ENCODE measurements around the gene LIPT1. TPM values are rescaled to one million over a fixed set of nuclear protein-coding genes. Genes with fewer than 3 reads are reported as not detected.

Gene LIPT1
- 3.1 and 3.4 TPM in 2 replicates for total RNA-seq

DNA sequence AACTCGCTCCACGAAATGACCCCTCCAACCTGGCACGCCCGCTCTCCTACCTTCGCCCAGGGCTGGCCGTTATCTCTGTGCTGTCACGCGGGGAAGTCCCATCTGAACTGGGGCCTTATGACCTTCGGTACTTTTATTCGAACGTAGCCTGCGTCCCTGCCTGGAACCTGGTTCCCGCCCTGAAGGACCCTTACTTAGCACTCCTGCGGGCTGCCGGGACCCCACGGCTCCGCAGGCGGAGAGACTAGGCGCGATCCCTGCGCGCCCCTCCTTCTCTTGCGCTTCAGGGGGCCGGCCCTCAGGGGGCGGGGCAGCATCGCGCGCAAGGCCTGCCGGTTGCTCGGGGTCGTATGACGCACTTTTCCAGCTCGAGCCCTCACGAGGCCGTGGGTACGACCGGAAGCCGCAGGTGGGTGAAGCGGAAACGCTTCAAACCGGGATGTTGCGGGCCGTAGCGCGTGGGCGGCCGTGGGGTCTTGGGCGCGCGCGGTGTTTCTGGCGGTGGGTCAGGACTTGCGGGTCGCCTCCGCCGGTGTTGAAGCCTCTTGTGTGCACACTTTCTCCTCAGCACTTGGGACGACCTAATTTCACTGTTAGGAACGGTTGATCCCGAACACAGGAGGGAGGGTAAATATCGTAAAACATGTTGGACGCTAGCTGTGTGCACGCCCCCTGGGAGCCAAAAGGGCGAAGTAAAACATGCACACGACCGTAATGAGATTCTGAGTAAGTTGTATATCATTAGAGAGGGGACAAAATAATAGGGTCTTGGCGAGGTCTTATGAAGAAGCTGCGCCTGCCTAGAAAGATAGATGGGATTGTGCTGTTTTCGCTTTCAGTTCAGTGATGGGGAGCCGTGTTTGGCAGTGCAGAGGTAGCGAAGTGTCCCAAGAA is at the start of gene LIPT1, which contains the start of gene TSGA10:
LIPT1 (plus strand) TSS at position 325 of the 894 bp plus-strand sequence. CDS start 6,991 bp downstream, outside the sequence.
TSGA10 (minus strand) TSS at position 300 of the 894 bp plus-strand sequence. CDS start 45,503 bp downstream, outside the sequence.

DNA sequence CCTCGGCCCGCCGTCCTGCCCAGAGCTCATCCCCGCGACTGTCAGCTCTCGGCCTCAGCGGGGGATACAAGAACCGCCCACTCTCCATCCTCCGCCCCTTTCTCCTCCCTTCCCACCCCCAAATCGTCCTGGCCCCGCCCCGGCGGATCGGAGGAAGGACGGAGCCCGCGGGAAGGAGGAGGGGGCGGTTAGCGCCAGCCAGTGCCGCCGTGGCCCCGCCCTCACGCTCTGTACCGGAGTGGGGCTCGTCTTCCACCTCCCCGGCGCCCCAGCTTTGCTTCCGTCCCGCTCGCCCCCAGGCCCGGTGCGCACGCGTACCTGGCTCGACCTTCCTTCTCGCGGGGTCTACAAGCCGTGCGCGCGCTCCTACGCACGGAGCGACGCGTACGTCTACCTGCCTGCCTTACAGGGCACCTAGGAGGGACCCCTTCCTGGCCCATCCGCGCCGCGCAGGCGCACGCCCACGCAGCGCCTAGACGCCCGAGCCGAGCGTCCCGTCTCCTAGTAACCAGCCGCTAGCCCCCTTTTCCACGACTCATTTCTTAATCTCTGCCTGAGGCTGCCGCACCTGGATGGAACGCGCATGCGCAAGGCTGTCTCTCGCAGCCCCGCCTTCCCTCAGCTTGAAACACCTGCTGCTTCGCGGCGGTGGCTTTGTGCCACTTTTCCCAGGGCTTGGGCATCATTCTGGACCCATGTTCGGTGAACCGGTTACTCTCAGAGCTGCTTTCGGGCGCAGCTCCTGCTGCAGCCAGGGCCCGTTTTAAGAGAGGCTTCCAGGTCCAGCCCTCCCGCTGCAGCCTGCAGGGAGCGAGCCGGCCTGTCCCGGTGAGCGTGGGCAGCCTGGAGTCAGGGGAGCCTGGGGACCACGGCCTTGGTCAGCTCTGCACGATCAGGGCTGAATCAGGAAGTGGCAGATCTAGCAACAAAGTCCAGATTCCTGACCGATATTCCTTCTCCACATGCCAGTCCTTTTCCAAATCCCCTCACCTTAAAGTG is 13.4 kb upstream of the LIPT1 start, which contains the start of gene C2orf15:
C2orf15 (plus strand) TSS at position 598 of the 999 bp plus-strand sequence. CDS start 8,852 bp downstream, outside the sequence.

DNA sequence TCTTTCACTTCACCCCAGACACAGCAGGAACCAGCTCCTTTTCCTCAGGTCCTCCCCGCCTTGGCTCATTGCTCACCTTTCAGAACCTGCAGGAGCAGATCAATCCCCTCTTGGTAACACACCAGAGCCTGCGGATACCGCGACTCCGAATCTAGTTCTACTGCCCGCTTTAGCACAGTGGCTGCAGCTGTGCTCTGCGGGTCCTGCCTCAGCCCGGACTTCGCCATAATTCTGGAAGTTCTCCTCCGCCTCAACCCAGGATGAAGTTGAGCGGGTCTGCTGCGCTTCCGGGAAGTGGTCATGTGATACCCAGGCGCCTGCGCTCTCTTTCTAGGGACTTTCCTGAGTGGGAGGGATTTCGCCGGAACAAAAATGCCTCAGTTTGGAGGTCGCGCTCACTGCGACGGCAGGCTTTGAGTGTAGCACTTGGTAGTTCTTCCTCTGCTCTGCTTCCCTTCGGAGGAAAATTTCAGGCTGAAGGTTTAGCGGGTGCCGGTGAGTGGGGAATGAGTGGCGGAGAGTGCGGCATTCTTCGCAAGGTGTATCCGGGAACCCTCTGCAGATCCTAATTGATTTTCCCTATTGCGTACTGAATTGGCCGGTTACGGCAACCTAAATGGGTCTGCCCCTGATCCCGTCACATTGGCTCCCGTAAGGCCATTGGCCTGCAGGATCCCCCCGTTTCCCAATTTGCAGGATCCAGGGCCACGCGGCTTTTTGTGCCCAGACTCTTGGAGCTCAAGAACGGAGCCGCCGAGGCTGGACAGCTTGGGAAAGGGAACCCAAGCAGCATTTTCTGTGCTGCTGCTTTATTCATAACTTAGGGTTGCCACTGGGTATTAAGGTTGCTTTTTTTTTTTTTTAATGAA is 26.2 kb downstream of the LIPT1 start, which contains the start of the genes MITD1 and MRPL30:
MITD1 (minus strand) TSS at position 304 of the 869 bp plus-strand sequence; CDS start at position 227, 77 bp downstream.
MRPL30 (plus strand) TSS at position 430 of the 869 bp plus-strand sequence. CDS start 5,020 bp downstream, outside the sequence.

Other genes with a start within 250 kb of the LIPT1 start
- gene CRACDL, start 218.7 kb upstream of the LIPT1 start, total RNA-seq, result 0.23 and 0.80 TPM in 2 replicates
- 0.16 and 2.3 TPM in 2 replicates for gene C2orf15, start 13.3 kb upstream of the LIPT1 start, total RNA-seq
- 1.3 and 1.5 TPM in 2 replicates for gene TSGA10, start within 50 bp of the LIPT1 start, total RNA-seq
- 31.3 and 42.6 TPM in 2 replicates for gene MITD1, start 26.1 kb downstream of the LIPT1 start, total RNA-seq
- 42.2 and 44.1 TPM in 2 replicates for gene MRPL30, start 26.2 kb downstream of the LIPT1 start, total RNA-seq
- gene LYG2, start 100.7 kb downstream of the LIPT1 start, total RNA-seq, result not detected in 2 replicates
- 0.23 TPM in 1 of 2 replicates, not detected in the other for gene LYG1, start 146.2 kb downstream of the LIPT1 start, total RNA-seq
- 63.2 and 66.8 TPM in 2 replicates for gene TXNDC9, start 181.4 kb downstream of the LIPT1 start, total RNA-seq
- gene EIF5B, start 182.4 kb downstream of the LIPT1 start, total RNA-seq, result 20.7 and 21.0 TPM in 2 replicates